GM19455 (cell line): ENCODE measurements around the gene INSYN1.

Experiments
- ATAC-seq: cut with Tn5 transposase; IDR thresholded peaks from one replicate; pipeline ENCODE4 v1.9.1; 2021; ENCODE audit not compliant: unreplicated experiment

Gene INSYN1

DNA sequence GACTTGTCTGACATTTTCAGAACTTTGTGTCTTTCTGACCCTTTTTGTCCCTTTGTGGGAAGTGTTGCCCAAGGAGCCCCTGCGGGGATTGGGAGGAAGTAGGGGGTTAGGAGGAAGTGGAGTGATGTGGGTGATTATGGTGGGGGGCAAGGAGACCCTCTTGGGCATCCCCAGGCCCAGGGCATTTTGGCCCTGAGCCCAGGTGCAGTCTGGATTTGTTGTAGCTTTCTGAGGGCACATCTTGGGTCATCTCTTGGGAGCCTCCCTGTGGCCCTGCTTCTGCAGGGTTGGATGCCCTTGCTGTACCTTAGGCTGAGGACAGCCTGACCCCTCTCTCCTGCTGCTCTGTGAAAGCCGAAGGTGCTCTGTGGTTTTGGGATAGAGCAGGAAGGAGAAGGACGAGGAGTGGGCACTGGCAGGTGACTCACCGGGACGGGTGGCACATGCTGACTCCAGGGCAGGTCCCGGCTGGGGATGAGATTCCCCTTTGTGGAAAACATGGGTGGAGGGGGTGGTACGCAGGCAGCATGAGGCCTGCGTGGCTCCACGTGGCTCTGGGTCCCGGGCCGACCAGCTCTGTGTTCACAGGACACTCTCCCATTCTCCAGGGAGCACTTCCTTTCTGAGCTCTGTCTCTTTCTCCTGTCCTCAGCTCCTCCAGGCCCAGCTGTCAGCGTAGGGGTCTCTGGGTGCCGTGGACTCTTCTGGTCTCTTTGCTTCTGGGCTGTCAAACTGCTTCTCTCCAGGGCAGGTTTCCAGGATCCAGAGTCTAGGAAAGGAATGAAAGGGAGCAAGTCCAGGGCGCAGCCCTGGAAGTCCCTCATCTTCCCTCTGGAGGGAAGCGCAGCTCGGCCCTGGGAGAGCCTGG, 57.1 kb downstream of the INSYN1 start:
- no peak for ATAC-seq

DNA sequence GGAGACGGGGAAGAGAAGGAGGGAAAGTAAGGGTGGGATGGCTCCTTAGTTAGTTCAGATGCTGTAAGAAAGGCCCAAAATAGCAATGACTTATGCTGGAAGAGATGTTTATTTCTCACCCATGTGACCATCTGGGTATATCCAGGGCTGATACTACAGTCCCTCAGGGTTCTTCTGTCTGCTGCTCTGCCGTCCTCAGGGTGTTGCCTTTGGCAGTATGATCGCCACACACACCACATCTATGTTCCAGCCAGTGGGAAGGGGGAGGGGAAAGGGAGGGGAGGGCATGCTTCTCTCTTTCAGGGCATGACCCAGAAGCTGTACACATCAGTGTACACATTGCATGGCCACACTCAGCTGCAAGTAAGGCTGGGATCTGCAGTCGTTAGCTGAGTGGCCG, 58.7 kb downstream of the INSYN1 start:
- no peak for ATAC-seq

- ATAC-seq, result no peak
These were observed 61.8 kb downstream of the INSYN1 start for GRCh38 chr15:73691396-73691795.

GRCh38 chr15:73688455-73688854, 64.7 kb downstream of the INSYN1 start:
- ATAC-seq, result no peak

DNA sequence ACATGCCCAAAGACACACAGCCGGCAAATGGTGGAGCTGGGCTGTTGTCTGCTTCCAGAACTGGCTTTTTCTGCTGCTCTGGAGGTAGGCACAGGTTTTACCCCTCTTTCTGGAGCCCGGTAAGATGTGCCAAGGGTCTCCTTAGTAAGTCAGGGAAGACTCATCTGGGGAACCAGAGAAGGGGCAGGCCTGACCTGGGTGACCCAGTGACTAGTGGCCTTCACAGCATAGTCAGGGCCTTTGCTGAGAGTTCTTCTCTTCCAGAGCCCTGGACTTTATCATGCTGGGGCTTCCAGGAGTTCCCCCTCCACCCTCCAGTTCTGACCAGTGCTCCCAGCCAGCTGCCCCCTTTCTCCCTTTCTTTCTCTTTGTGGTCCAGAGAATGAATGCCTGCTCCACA, 65.8 kb downstream of the INSYN1 start:
- ATAC-seq, result no peak

DNA sequence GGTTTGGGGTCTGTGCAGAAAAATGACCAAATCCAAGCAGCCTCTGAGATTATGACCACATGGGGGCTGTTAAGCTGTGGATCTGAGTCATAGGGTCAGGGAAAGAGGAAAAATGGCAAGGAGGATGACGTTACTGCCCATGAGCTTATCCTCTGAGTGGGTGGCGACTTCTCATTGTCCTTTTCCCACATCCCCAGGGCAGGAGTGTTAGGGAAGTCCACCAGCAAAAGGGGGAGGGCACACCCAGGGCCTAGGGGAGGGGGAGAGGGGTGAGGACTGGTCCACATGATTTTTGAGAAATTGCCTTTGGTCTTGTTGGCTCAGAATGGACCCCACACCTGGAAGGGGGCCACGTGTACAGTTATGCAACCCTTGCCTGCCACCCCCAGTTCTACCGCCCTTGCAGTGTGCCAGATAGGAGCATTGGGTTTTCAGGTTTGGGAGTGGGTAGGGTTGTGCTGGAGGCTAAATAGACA, 66.3 kb downstream of the INSYN1 start:
- no peak for ATAC-seq

DNA sequence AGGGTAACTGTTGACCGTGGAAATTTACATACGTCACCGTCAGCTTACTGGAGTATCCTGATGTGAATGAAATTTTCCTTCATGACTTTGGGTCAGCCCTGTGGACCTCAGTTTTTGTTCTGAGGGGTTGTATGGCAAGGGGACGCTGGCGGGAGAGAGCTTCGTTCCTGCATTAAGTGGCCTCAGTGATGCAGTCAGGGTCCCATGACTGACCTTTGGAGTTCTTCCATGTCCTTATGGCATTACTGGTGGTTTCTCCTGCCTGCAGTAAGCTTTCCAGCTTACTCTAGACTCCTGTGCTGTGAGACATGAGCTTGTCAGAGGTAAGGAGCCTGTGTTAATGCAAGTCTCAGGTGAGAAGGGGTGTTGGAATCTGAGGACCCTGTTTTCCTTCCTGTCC, 67.2 kb downstream of the INSYN1 start:
- no peak for ATAC-seq
